Measurements from ENCODE around the gene DMC1.

DNA sequence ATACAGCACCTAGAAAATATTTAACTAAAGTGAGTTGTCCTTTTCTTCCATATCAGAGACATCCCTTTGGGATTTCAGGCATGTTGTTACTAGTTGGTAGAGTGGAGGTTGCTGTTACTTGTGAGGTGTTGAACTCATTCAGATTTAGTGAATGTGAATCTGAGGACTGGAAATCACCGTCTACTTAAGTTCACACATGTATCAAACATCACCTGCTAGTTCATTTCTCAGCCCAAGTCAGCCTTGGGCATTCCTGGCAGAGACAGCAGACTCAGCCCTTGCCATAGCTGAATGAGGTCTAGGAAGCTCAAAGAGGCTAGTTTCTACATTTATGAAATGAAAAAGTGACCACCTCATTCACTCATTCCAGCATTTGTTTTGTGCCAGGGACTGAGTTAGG, 92.4 kb downstream of the DMC1 start:
- no peak for TF ChIP-seq ARNTL (CRISPR knock-in tag; IDR thresholded peaks at IDR 0.05; ENCODE audit: borderline replicate concordance, low read depth)
- TF ChIP-seq, protein P1, sequence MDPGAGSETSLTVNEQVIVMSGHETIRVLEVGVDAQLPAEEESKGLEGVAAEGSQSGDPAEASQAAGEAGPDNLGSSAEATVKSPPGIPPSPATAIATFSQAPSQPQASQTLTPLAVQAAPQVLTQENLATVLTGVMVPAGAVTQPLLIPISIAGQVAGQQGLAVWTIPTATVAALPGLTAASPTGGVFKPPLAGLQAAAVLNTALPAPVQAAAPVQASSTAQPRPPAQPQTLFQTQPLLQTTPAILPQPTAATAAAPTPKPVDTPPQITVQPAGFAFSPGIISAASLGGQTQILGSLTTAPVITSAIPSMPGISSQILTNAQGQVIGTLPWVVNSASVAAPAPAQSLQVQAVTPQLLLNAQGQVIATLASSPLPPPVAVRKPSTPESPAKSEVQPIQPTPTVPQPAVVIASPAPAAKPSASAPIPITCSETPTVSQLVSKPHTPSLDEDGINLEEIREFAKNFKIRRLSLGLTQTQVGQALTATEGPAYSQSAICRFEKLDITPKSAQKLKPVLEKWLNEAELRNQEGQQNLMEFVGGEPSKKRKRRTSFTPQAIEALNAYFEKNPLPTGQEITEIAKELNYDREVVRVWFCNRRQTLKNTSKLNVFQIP (CRISPR knock-in tag; IDR thresholded peaks at IDR 0.05; ENCODE audit: borderline replicate concordance, low read depth), result no peak
- TF ChIP-seq RARB (CRISPR knock-in tag; IDR thresholded peaks at IDR 0.05), result no peak
- TF ChIP-seq, protein P2, sequence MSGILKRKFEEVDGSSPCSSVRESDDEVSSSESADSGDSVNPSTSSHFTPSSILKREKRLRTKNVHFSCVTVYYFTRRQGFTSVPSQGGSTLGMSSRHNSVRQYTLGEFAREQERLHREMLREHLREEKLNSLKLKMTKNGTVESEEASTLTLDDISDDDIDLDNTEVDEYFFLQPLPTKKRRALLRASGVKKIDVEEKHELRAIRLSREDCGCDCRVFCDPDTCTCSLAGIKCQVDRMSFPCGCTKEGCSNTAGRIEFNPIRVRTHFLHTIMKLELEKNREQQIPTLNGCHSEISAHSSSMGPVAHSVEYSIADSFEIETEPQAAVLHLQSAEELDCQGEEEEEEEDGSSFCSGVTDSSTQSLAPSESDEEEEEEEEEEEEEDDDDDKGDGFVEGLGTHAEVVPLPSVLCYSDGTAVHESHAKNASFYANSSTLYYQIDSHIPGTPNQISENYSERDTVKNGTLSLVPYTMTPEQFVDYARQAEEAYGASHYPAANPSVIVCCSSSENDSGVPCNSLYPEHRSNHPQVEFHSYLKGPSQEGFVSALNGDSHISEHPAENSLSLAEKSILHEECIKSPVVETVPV (CRISPR knock-in tag; IDR thresholded peaks at IDR 0.05), result no peak
- TF ChIP-seq ZFP3 (CRISPR knock-in tag; IDR thresholded peaks at IDR 0.05), result no peak
- TF ChIP-seq, protein P3, sequence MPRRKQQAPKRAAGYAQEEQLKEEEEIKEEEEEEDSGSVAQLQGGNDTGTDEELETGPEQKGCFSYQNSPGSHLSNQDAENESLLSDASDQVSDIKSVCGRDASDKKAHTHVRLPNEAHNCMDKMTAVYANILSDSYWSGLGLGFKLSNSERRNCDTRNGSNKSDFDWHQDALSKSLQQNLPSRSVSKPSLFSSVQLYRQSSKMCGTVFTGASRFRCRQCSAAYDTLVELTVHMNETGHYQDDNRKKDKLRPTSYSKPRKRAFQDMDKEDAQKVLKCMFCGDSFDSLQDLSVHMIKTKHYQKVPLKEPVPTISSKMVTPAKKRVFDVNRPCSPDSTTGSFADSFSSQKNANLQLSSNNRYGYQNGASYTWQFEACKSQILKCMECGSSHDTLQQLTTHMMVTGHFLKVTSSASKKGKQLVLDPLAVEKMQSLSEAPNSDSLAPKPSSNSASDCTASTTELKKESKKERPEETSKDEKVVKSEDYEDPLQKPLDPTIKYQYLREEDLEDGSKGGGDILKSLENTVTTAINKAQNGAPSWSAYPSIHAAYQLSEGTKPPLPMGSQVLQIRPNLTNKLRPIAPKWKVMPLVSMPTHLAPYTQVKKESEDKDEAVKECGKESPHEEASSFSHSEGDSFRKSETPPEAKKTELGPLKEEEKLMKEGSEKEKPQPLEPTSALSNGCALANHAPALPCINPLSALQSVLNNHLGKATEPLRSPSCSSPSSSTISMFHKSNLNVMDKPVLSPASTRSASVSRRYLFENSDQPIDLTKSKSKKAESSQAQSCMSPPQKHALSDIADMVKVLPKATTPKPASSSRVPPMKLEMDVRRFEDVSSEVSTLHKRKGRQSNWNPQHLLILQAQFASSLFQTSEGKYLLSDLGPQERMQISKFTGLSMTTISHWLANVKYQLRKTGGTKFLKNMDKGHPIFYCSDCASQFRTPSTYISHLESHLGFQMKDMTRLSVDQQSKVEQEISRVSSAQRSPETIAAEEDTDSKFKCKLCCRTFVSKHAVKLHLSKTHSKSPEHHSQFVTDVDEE (CRISPR knock-in tag; IDR thresholded peaks at IDR 0.05), result no peak
- no peak for TF ChIP-seq BACH2 (CRISPR knock-in tag; IDR thresholded peaks at IDR 0.05; ENCODE audit: borderline replicate concordance)
- TF ChIP-seq CSDC2 (CRISPR knock-in tag; IDR thresholded peaks at IDR 0.05), result no peak
